Effector memory CD8-positive, alpha-beta T cell (primary cell): ENCODE measurements around the gene KCNQ1.
"Not testable (repeated sequence)": the region's sequence is repeated elsewhere in the genome, so short reads cannot be mapped to it uniquely, and the experiment has no call there.

ENCODE experiments used
- ATAC-seq: fragments of 150-1000 bp; cut with Tn5 transposase; replicated peaks from 2 replicates; pipeline ENCODE4 v1.10.0; 2021; ENCODE audit warnings: mild to moderate bottlenecking, moderate library complexity
- DNase-seq, 3 experiments: peaks; one replicate each; pipeline ENCODE4 v3.0.0; 2021
- H3K27ac Mint-ChIP-seq, 2 donors: one replicate each; pipeline ENCODE4 v1.8.0; 2022; ENCODE audit warnings: mild to moderate bottlenecking in 2 of 2, mixed read lengths in 2 of 2, moderate library complexity in 2 of 2
- H3K27me3 Mint-ChIP-seq, 2 donors: one replicate each; pipeline ENCODE4 v1.8.0; 2022; ENCODE audit warnings: mixed read lengths in 2 of 2
- H3K36me3 Mint-ChIP-seq: one replicate; pipeline ENCODE4 v1.8.0; 2022; ENCODE audit warnings: mild to moderate bottlenecking, moderate library complexity, mixed read lengths; ENCODE audit not compliant: insufficient read depth
- H3K4me1 Mint-ChIP-seq, 2 donors: one replicate each; pipeline ENCODE4 v1.8.0; 2022; ENCODE audit warnings: low read depth in 2 of 2, mixed read lengths in 2 of 2
- H3K4me3 Mint-ChIP-seq, 2 donors: one replicate each; pipeline ENCODE4 v1.8.0; 2022; ENCODE audit warnings: mild to moderate bottlenecking in 2 of 2, mixed read lengths in 2 of 2, moderate library complexity in 2 of 2
- H3K9me3 Mint-ChIP-seq, 2 donors: one replicate each; pipeline ENCODE4 v1.8.0; 2022; ENCODE audit warnings: mixed read lengths in 2 of 2

The KCNQ1 gene

DNA sequence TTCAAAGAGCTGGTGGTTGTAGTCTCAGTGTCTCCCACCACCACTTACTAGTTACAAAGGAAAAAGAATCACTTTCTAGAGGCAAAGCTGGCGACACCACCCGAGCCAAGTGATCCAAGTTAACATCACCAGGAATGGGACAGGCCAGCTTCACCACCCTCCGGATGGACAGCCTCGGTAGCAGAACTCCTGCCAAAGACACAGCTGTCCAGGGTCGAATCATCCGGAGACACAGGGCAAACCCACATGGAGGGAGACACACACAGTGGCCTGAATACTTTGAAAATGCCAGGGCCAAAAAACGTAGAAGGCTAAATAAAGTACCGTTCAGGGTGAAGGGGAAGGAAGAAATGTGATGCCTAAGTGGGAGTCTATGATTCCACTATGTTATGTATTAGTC is 33.1 kb downstream of the KCNQ1 start:
- H3K4me1 Mint-ChIP-seq: peaks cover 7 to 10% of the 10 kb centered on the region in 2 donors
- no peak overlapping the region for H3K27ac Mint-ChIP-seq

DNA sequence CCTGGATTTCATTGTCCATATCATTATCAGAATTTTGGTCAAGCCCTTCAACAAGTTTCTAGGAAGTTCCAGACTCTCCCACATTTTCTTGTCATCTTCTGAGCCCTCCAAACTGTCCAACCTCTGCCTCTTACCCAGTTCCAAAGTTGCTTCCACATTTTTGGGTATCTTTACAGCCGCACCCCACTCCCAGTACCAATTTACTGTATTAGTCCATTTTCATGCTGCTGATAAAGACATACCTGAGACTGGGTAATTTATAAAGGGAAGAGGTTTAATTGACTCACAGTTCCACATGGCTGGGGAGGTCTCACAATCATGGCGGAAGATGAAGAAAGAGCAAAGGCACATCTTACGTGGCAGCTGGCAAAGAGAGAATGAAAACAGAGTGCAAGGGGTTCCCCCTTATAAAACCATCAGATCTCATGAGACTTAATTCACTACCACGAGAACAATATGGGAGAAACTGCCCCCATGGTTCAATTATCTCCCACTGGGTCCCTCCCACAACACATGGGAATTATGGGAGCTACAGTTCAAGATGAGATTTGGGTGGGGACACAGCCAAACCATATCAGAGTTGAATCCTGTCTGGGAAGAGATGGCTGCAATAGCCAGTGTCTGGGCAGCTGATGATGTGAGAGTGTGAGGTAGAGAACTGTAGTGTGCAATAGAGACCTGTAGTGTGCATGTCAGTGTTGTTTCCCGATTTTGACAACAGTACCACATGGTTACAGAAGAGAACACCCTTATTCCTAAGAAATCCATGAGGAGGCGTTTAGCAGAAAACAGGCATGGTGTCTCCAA is 35.5 kb downstream of the KCNQ1 start:
- H3K9me3 Mint-ChIP-seq: peaks cover 7 to 12% of the 10 kb centered on the region in 2 donors
- H3K4me1 Mint-ChIP-seq, H3K36me3 Mint-ChIP-seq, H3K27ac Mint-ChIP-seq, H3K4me3 Mint-ChIP-seq, ATAC-seq, DNase-seq: not testable (repeated sequence)
- H3K27me3 Mint-ChIP-seq: peaks cover 16 to 31% of the 10 kb centered on the region in 2 donors

More for the DNA sequence above, 33.1 kb downstream of the KCNQ1 start:
- H3K4me3 Mint-ChIP-seq: no peak overlapping the region
- H3K9me3 Mint-ChIP-seq: peaks cover 7 to 12% of the 10 kb centered on the region in 2 donors
- H3K36me3 Mint-ChIP-seq: no peaks in the 10 kb centered on the region
- ATAC-seq (no peak), DNase-seq (no peak)
- peaks cover 4 to 28% of the 10 kb centered on the region in 2 donors for H3K27me3 Mint-ChIP-seq

DNA sequence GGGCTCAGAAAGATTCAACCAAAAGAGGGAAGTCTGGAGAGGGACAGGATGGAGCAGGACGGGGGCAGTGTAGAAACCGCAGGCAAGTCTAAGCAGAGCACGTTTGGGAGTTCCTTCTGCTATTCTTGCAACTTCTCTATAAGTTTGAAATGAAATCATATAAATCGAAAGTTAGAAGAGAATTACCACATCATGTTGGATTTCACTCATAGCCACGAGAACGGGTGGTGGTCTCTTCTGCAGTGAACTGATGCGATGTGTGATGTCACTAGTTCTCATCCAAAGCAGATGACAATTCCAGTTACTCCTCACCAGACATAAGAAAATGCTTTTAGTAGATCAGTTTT is 36.0 kb downstream of the KCNQ1 start:
- no peak for DNase-seq
- peaks cover 22 to 27% of the 10 kb centered on the region in 2 donors for H3K27me3 Mint-ChIP-seq
- peaks cover 7 to 10% of the 10 kb centered on the region in 2 donors for H3K4me1 Mint-ChIP-seq
- no peak overlapping the region for H3K27ac Mint-ChIP-seq
- ATAC-seq: peak; percentile 32
- H3K4me3 Mint-ChIP-seq: no peak overlapping the region
- no peaks in the 10 kb centered on the region for H3K36me3 Mint-ChIP-seq
- peaks cover 7 to 12% of the 10 kb centered on the region in 2 donors for H3K9me3 Mint-ChIP-seq

DNA sequence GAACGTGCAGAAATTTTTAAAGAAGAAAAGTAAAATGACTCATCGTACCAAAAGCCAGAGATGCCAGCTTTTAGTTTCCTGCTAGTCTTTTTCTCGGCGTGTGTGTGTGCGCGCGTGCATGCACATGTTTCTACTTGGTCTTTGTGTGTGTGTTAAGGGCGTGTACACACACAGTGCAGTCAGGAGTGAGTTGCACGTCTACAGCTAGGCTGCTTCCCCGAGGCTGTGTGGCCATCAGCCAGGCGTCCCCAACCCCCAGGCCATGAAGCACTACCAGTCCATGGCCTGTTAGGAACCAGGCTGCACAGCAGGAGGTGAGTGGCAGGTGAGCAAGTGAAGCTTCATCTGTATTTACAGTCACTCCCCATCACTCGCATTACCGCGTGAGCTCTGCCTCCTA is 36.4 kb downstream of the KCNQ1 start:
- Mint-ChIP-seq H3K4me1 (peaks cover 7 to 10% of the 10 kb centered on the region in 2 donors), H3K36me3 (no peaks in the 10 kb centered on the region), H3K27ac (no peak overlapping the region), H3K9me3 (peaks cover 7 to 12% of the 10 kb centered on the region in 2 donors), H3K4me3 (no peak overlapping the region), H3K27me3 (peaks cover 22 to 27% of the 10 kb centered on the region in 2 donors)
- no peak for ATAC-seq
- DNase-seq: no peak

DNA sequence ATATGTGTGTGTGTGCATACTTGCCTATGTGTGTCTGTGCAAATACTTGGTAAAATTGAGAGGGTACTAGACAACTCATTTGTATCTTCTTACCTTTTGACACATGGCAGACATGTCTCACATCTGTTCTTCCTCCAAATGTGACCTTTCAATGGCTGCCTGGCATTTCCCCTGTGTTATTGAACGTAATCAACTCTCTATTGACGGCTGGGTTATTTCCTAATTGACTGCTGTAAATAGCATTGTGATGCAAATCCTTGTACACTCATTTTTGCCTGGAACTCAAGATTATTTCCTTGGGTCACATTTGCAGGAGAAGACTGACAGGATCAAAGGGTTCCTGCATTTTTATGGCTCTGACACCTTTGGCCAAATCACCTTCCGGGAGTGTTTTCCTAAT is 37.4 kb downstream of the KCNQ1 start:
- ATAC-seq (no peak), DNase-seq (no peak)
- H3K27ac Mint-ChIP-seq: no peak overlapping the region
- peaks cover 7 to 10% of the 10 kb centered on the region in 2 donors for H3K4me1 Mint-ChIP-seq
- H3K27me3 Mint-ChIP-seq: peaks cover 22 to 27% of the 10 kb centered on the region in 2 donors
- peaks cover 7 to 12% of the 10 kb centered on the region in 2 donors for H3K9me3 Mint-ChIP-seq
- no peak overlapping the region for H3K4me3 Mint-ChIP-seq
- H3K36me3 Mint-ChIP-seq: no peaks in the 10 kb centered on the region

DNA sequence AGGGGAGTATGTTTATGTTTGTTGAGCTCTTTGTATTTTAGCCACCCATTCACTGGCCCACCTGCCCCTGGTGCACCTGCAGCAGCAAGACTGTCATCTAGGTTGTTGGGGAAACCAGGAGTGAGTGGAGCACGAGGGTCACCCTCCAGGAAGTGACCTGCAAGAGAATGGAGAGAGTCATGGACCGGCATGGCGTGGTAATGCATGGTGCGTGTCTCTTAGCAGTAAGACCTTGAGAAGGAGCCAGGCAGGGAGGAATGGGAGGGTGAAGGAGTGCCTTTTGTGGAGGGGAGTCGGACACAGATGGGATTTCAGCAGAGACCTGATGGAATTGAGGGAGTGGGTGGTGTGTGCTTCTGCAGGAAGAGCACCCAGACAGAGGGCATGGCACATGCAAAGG is 37.9 kb downstream of the KCNQ1 start:
- H3K9me3 Mint-ChIP-seq: peaks cover 7 to 12% of the 10 kb centered on the region in 2 donors
- H3K27ac Mint-ChIP-seq: no peak overlapping the region
- no peaks in the 10 kb centered on the region for H3K36me3 Mint-ChIP-seq
- ATAC-seq (no peak), DNase-seq (no peak)
- H3K27me3 Mint-ChIP-seq: peaks cover 22 to 27% of the 10 kb centered on the region in 2 donors
- peaks cover 7 to 10% of the 10 kb centered on the region in 2 donors for H3K4me1 Mint-ChIP-seq
- H3K4me3 Mint-ChIP-seq: no peak overlapping the region

DNA sequence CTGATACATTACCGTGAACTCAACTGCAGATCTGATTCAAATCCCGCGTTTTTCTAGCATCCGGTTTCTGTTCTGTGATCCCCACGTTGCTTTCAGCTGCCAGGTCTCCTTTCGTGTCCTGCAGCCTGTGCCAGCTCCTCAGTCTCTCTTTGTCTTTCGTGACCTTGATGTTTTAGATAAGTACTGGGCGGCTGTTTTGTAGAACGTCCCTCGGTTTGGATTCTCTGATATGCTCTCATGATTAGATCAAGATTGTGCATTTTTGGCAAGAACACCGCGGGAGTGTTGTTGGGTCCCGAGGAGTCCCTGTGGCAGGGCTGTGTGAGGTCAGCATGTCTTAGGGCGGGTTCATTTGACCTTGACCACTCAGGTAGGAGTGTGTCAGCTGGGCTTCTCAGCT is 38.6 kb downstream of the KCNQ1 start:
- H3K9me3 Mint-ChIP-seq: peaks cover 10 to 12% of the 10 kb centered on the region in 2 donors
- peaks cover 7 to 10% of the 10 kb centered on the region in 2 donors for H3K4me1 Mint-ChIP-seq
- ATAC-seq (no peak), DNase-seq (no peak)
- no peaks in the 10 kb centered on the region for H3K36me3 Mint-ChIP-seq
- peaks cover 27 to 28% of the 10 kb centered on the region in 2 donors for H3K27me3 Mint-ChIP-seq
- no peak overlapping the region for H3K4me3 Mint-ChIP-seq
- no peak overlapping the region for H3K27ac Mint-ChIP-seq

DNA sequence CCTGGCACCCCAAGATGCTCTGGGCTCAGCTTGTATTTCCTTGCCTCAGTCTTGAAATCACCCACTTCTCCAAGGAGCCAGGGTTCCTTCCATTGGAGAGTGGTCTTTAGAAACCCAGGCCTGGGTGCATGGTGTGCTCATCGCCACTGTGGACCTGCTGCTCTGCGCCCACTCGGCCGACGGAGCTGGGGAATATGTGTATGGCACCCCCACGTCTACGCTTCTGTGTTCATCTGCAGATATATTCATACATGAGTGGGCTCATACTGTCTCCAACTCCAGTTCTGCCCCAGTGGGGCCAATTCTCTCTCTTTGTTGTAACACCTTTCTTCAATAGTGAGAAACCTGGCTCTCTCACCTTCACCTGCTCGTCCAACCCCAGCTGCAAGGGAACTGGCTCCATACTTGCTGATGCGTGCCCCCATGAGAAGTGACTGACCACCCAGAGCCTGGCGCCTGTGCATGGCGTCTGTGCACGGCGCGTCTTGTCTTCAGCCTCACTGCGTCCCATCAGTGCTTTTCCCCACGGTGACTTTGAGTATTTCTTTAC is 39.8 kb downstream of the KCNQ1 start:
- H3K4me1 Mint-ChIP-seq: peaks cover 7 to 10% of the 10 kb centered on the region in 2 donors
- H3K36me3 Mint-ChIP-seq: no peaks in the 10 kb centered on the region
- H3K27me3 Mint-ChIP-seq: peaks cover 27 to 36% of the 10 kb centered on the region in 2 donors
- H3K4me3 Mint-ChIP-seq: no peak overlapping the region
- no peak for DNase-seq
- peak overlapping the region in 1 of 2 donors; percentile 31 for H3K27ac Mint-ChIP-seq
- ATAC-seq: no peak
- peaks cover 11 to 15% of the 10 kb centered on the region in 2 donors for H3K9me3 Mint-ChIP-seq

DNA sequence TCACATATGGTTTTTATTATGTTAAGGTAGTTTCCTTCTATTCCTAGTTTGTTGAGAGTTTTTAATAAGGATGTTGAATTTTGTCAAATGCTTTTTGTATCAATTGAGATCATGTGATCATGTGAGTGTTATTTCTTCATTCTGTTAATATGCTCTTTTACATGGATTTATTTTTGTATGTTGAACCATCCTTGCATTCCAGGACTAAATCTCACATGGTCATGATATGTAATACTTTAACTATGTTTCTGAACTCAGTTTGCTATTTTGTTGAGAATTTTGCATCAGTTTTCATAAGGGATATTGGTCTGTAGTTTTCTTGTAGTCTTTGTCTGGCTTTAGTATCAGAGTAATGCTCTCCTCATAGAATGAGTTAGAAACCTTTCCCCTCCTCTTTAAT is 43.2 kb downstream of the KCNQ1 start:
- Mint-ChIP-seq H3K4me1 (no peaks in the 10 kb centered on the region), H3K9me3 (peaks cover 0 to 9% of the 10 kb centered on the region in 2 donors), H3K27ac (no peak overlapping the region), H3K4me3 (no peak overlapping the region), H3K36me3 (no peaks in the 10 kb centered on the region), H3K27me3 (peaks cover 13 to 50% of the 10 kb centered on the region in 2 donors)
- ATAC-seq (no peak), DNase-seq (no peak)

DNA sequence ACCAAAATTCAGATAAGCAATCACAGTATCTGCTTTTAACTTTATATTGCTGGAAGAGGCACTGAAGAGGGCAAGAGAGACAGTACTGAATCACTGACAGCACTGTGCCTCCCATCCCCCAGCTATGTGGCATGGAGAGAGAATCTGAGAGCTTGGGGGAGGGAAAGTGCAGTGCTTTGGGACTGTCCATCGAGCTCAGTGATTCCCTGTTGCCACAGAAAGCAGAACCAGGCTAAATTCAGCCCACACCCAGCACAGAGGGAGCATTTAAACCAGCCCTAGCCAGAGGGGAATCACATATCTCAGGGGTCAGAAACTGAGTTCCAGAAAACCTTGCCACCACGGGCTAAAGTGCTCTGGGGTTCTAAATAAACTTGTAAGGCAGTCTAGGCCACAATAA is 44.3 kb downstream of the KCNQ1 start:
- Mint-ChIP-seq H3K36me3 (no peaks in the 10 kb centered on the region), H3K27me3 (peaks cover 22 to 55% of the 10 kb centered on the region in 2 donors), H3K4me3 (no peak overlapping the region), H3K4me1 (no peaks in the 10 kb centered on the region), H3K27ac (no peak overlapping the region), H3K9me3 (peaks cover 0 to 9% of the 10 kb centered on the region in 2 donors)
- ATAC-seq (no peak), DNase-seq (no peak)

DNA sequence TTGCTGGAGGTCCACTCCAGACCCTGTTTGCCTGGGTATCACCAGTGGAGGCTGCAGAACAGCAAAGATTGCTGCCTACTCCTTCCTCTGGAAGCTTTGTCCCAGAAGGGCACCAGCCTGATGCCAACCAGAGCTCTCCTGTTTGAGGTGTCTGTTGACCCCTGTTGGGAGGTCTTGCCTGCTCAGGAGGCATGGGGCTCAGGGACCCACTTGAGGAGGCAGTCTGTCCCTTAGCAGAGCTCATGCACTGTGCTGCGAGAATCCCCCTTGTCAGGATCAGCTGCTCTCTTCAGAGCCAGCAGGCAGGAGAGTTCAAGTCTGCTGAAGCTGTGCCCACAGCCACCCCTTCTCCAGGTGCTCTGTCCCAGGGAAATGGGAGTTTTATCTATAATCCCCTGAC is 53.1 kb downstream of the KCNQ1 start:
- H3K4me3 Mint-ChIP-seq, H3K27ac Mint-ChIP-seq, ATAC-seq, H3K36me3 Mint-ChIP-seq, DNase-seq, H3K9me3 Mint-ChIP-seq, H3K4me1 Mint-ChIP-seq: not testable (repeated sequence)
- peaks cover 60 to 72% of the 10 kb centered on the region in 2 donors for H3K27me3 Mint-ChIP-seq

DNA sequence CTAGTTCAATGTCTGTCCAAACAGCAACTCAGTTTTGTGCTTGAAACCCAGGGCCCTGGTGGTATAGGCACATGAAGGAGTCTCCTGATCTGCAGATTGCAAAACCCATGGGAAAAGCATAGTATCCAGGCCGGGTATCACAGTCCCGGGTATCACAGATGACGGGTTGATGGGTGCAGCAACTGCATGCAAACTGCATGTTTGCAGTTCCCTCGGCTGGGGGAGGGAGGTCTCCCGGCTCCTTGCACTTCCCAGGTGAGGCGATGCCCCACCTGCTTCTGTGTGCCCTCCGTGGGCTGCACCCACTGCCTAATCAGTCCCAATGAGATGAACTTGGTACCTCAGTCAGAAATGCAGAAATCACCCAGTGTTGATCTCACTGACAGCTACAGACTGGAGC is 53.9 kb downstream of the KCNQ1 start:
- ATAC-seq (no peak), DNase-seq (no peak)
- Mint-ChIP-seq H3K36me3 (no peaks in the 10 kb centered on the region), H3K4me3 (no peak overlapping the region), H3K9me3 (peaks cover 9 to 10% of the 10 kb centered on the region in 2 donors), H3K27ac (no peak overlapping the region), H3K27me3 (peaks cover 57 to 64% of the 10 kb centered on the region in 2 donors), H3K4me1 (no peaks in the 10 kb centered on the region)

DNA sequence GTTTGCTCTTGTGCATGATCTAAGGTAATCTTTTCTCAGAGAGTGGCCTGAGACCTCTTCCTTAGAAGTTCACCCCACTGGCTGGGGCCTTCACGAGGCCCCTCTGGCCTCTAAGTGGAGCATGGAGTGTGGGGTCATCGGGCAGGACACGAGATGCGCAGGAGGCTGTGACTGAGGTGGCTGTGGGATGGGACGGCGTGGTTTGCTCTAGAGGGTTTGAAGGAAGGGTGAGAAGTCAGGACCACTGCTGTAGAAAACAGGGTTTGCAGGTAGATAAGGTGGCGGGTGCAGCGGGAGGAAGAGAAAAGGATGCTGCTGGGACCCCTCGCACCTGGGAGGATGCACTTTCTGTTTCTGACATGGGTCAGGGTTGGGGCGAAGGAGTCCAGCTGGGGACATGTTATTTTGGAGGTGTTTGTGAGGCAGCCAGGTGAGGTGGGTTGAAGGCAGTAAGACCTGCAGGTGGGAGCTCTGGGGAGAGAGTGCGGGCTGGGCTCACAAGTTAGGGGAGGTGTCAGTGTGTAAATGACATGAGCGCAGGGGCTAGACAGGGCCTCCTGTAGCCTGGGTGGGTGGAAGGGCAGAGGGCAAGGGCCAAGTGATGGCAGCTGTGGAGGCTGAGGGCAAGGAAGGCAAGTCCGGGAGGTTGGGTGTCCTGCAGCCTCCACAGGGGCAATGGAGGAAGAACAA is 62.5 kb downstream of the KCNQ1 start:
- Mint-ChIP-seq H3K4me3 (no peak overlapping the region), H3K36me3 (no peaks in the 10 kb centered on the region), H3K27me3 (peaks cover 12 to 13% of the 10 kb centered on the region in 2 donors), H3K4me1 (peaks cover 4 to 10% of the 10 kb centered on the region in 2 donors), H3K27ac (no peak overlapping the region), H3K9me3 (no peaks in the 10 kb centered on the region)
- DNase-seq: no peak
- no peak for ATAC-seq
